OCI-M2 (cell line): ENCODE measurements around the gene AFF3.

Source experiments
- DNase-seq: peaks from one replicate; lab custom pipeline; 2025; ENCODE audit not compliant: unreplicated experiment; lab: John Stamatoyannopoulos, UW

AFF3 gene

DNA sequence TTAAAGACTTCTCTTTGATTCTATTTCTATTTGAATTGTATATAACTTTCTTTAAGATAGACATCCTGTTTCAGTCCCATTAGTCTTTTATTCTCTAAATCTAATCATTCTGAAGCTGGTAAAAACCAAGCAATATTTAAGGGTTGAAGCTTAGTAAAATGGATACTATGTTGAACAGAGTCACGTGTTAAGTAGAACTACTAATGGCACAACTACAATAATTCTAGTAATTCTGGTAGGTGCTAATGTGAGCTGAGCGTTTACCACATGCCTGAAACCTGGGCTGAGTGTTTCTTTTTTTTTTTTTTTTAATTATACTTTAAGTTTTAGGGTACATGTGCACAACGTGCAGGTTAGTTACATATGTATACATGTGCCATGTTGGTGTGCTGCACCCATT lies 8.9 kb upstream of the AFF3 start:
- DNase-seq: no peak

GRCh38 chr2:100148883-100149282 lies 6.5 kb upstream of the AFF3 start:
- DNase-seq: no peak

- no peak for DNase-seq
Measured at GRCh38 chr2:100146657-100146960, 4.2 kb upstream of the AFF3 start.

DNA sequence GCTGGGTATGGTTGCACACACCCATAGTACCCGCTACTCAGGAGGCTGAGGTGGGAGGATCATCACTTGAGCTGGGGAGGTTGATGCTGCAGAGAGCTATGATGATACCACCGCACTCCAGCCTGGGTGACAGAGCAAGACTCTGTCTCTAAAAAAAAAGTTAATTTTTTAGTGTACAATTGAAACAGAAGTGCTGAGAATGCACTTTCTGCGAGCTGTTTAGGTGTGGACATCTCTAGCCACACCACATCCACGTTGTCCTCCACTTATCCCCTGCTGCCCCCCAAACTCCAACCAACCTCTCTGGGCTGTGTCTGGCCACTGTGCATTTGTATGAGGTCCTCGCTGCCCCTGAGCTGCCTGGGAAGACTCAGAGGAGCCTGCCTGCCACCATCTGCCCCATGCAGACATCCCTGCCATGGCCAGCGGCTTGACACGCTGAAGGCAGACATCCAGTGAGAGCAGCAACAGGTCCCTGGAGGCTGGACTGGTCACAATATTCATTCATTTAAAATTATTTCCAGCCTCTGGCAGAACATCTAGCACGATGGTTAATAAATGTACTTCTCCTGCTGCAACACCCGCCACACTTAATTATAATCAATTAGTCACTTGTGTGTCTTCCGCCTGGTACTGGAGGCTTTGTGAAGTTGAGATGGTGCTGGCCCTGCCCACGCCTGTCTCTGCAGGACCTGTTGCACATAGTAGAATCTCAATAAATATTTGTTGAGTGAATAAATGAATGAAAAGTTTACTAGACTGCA lies 3.7 kb upstream of the AFF3 start:
- DNase-seq: no peak

- DNase-seq: no peak
Measured at GRCh38 chr2:100143286-100143685, 896 bp upstream of the AFF3 start.

- DNase-seq: no peak
Measured at GRCh38 chr2:100141906-100142305, 484 bp downstream of the AFF3 start.

DNA sequence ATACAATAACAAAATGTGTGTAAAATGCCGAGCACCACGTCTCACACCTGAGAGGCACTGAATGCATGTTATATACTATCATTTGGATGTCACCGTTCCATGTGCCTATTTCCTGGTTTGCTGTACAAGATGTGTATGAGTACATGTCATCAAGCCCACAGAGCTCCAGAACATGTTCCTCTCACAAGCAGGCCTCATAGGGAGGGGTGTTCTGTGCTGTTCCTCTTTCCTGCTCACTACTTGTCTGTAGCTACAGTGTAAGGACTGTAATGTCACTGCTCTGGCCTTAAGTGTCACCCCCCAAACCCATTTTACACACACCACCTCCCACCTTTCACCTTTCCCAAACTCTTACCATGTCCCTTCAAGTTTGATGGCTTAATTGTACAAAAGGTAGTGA lies 1.8 kb downstream of the AFF3 start:
- no peak for DNase-seq

- DNase-seq: no peak
Measured at GRCh38 chr2:100137866-100138570, 4.4 kb downstream of the AFF3 start.

DNA sequence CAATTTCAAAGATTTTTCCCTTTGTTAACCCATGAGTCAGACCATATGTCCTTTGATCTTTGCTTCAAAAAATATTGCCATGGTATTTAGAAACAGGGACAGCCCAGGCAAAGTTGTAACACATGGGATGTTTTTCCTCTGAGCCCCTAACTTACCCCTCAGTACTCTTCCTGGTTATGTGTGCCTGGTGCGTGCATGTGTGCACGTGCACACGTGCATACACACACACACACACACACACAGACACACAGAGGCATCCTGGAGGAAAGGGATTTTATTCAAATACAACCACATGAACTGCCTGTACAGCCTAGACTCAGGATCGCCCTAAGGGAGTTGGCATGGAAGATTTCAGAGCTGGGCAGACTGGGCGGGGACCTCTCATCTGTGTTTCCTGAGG lies 5.1 kb downstream of the AFF3 start:
- no peak for DNase-seq

- DNase-seq: no peak
Measured at GRCh38 chr2:100136310-100136709, 6.1 kb downstream of the AFF3 start.

- DNase-seq: no peak
Measured at GRCh38 chr2:100135415-100135814, 7.0 kb downstream of the AFF3 start.

DNA sequence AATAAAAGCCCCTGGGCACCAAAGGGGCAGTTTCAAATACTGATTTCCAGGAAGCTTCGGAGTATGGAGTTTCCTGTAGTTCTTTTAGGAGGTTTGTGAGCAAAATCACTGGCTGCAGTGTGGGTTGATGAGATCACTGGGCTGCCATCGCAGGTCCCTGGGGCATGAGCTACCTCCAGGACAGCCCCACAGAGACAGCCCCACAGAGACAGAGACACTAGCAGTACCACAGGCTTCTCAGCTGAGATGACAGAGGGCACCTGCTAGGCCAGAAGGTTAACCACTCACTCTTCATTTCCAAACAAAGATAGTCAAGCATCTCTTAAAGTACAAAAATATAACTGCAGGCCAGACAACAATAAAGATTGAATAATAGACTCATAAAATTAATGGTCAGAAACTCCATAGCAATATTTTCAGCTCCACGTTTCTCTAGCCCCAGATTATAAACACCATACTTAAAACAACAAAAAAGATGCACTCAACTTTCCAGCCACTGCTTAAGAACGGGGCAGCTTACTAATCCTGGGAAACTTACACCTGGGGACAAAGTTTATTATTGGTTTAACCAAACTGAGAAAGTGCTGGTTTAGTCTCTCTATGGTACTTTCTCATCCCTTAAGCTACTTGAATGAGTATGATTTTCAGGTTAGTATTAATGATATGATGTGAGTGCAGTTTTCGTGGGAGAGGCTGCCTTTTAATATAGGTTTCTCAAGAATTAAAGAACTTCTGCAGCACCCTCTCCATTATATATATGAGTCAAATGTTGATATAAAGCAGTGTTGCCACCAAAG lies 11.6 kb downstream of the AFF3 start:
- no peak for DNase-seq

GRCh38 chr2:100126897-100127401 lies 15.4 kb downstream of the AFF3 start:
- DNase-seq: no peak

- no peak for DNase-seq
Measured at GRCh38 chr2:100126201-100126600, 16.2 kb downstream of the AFF3 start.

DNA sequence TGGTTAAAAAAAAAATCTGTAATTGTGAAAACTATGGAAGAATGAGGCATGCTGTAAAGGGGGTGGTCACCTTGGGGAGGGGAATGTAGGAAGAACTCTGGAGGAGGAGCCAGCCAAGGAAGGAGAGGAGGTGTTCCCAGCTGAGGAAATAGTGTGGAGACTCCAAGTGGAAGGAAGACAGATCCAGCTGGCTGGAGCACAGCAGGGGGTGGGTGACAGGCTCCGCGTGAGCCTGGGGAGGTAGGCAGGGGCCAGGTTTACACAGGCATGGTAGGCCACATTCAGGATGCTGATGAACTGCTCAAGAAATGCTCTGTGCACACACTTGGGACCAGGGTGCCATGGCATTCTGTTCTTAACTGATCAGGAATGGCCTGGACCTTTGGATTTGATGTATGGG lies 16.8 kb downstream of the AFF3 start:
- DNase-seq: no peak

- no peak for DNase-seq
Measured at GRCh38 chr2:100124761-100125160, 17.6 kb downstream of the AFF3 start.

- no peak for DNase-seq
Measured at GRCh38 chr2:100121124-100121718, 21.2 kb downstream of the AFF3 start.

GRCh38 chr2:100119235-100119634 lies 23.2 kb downstream of the AFF3 start:
- no peak for DNase-seq

DNA sequence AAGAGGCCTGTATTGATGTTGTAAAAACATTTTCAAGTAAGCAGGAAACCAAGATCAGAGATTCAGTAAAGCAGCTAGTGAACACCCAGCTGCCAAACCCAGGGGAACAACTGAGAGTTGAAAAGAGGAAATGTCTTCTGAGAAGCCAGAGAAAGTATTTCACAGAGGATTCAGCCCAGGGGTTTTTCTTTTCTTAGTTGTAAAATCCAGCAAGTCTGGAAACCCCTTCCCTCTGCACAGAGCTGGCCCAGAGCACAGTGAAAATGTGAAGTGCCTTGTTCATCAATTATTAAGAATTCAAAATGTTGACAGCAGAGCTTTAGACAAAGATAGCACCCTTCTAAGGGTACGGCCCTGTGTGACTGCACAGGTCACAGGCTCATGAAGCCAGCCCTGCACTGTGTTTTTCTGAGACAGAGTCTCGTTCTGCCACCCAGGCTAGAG lies 28.4 kb downstream of the AFF3 start:
- DNase-seq: no peak

GRCh38 chr2:100110614-100111000 lies 31.8 kb downstream of the AFF3 start:
- no peak for DNase-seq

GRCh38 chr2:100109986-100110613 lies 32.3 kb downstream of the AFF3 start:
- no peak for DNase-seq
